Inflammatory macrophage (primary cell): Measurements from ENCODE around the gene CERS1.
"Not testable (repeated sequence)": the region's sequence is repeated elsewhere in the genome, so short reads cannot be mapped to it uniquely, and the experiment has no call there.

Experiments used
- DNase-seq, 2 donors: peaks; one replicate each; pipeline ENCODE4 v3.0.0-alpha.2; 2020 to 2022

Gene CERS1

DNA sequence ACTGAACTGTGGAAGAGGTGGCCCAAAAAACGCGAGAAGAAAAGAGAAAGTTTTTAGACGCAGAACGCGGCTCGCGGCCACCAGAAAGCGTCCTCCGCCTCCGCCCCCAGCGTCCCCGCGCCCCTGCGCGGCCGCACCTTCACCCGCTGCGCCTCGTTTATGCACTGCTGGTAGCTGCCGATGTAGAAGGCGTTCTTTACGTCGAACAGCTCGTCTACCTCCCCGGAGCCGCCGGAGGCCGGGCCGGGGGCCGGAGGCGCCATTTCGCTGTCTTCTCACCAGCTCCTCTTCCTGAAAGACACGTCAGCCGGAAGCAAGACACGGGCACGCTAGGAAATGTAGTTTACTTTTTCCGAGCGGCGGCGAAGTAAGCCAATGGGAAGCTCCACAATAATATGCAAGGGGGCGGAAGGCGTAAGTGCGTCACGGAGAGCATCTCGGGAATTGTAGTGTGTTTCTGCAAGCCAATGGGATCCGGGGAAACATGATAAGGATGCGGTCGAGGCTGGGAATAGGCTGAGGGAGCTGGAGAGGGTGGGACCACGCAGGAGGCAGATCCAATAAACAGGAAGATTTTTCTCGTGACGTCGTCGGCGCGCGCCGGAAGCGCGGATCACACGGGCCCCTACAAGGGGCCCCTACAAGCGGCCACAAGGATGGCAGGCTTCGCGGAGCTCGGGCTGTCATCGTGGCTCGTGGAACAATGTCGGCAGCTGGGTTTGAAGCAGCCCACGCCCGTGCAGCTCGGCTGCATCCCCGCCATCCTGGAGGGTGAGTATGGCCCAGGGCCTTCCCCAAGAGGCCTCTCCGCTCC, 23.3 kb upstream of the CERS1 start, which contains the start of the genes COPE and DDX49:
Gene COPE (minus strand): TSS at position 302 of the 814 bp plus-strand sequence. CDS start 39 bp downstream, at position 263.
Gene DDX49 (plus strand): TSS at position 630 of the 814 bp plus-strand sequence. CDS start 27 bp downstream, at position 657.
- DNase-seq = peak; percentile 99 to 100

DNA sequence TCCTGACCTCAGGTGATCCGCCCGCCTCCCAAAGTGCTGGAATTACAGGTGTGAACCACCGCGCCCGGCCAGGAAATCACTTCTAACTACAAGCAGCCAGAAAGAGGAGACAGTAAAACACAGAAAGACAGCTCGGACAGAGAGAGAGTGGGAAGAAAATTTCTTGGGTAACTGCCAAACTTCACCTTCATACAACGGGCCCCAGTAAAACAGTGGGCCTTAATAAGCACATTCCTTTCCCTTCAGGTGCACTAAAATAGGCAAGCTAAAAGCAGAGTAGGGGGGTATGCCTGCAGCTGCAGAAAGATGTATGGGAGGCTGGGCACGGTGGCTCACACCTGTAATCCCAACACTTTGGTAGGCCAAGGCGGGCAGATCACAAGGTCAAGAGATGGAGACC, 21.6 kb upstream of the CERS1 start:
- DNase-seq = not testable (repeated sequence)

DNA sequence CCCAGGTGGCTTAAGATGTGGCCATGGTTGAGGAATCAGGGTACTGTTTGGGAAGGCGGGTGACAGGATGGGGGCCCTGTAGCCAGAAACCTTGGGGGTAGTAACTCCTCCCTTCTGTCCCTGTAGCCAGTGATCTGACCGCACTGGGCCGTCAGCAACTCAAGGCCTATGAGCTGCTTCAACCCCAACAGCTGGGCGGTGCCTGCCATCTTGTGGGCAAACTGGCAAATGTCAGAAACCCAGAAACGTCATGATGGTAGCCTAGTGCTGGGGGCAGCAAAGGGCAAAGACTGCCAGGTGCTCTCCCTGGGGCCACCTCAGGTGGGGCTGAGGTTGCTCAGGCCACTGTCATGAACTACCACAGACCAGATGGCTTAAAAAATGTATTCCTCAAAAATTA, 19.7 kb upstream of the CERS1 start:
- DNase-seq = peak; percentile 21 to 53

DNA sequence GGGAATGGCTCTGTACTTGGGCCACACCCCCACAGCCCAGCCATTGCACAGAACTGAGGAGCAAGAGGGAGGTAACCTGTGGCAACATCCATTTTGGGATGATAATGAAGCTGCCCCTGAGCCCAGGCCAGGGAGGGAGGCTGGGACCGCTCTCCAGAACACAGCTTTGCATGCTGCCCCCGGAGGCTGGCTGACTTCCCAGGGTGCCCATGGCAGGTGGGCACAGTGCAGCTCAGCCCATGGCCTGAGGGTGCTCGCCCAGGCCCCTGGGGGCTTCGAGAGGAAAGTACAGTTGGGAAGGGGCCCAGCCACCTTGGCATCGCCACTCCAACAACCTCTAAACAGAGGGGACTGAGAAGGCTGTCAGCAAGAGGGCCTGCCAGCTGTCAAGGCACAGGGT, 17.5 kb upstream of the CERS1 start:
- DNase-seq = no peak

DNA sequence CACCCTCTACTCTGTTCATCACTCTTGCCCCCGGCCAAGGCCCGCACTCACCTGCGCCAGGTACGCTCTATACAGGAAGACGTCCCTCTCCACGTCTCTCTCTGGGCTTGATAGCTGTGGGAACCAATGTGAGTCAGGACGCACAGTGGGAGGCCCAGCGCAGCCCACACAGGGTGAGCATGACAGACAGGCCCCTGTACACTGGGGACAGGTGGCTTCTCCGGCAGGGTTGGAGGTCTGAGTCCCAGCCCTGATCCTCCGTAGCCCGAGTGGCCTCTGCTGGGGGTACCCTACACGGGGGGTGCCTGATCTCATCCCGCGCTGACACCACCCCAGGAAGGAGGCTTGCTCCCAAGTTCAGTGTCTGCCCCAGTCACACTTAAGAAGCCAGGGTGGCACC, 17.0 kb upstream of the CERS1 start:
- DNase-seq = no peak

DNA sequence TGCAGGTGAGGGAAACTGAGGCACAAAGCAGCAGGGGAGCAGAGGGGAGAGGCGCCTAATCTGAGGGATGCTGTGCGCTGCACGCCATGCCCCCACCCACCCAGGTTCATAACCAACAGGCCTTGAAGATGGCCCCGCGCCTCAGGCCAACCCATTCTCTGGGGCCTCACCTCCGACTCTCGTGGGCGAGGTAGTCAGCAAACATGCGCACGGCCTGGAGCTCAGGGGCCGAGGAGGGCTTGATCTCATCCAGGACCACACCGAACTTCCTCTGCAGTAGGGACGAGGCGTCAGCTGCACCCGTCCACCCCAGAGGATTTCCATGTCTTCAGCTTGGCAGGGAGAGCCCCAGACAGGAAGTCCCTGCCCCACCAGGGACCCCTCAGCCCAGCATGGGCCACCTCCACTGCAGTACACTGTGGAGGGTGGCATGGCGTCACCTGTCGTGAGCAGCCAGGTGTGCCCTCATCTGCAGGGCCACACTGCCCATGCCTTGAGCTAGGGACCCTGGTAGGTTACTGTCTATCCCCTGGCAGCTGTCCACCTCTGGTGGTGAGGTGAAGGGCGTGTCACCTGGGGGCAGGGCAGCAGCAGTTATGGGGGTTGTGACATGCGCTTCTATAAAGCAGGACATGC, 15.0 kb upstream of the CERS1 start:
- DNase-seq = no peak

DNA sequence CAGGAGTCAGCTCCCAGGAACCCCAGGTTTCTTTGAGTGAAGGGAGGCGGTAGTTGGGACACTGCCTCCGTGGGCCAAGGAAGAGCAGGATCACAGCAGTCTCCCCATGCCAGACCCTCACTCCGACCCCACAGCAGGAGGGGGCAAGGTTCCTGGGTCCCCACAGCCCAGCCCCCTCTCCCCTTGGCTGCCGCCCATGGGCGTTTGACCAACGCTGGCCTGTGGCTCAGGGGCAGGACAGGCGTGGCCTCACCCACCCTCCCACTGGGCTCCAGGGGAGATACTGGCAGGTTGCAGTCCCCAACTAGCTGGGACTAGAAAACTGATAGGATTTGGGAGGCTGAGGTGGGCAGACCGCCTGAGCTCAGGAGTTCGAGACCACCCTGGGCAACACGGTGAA, 14.1 kb upstream of the CERS1 start:
- no peak for DNase-seq

DNA sequence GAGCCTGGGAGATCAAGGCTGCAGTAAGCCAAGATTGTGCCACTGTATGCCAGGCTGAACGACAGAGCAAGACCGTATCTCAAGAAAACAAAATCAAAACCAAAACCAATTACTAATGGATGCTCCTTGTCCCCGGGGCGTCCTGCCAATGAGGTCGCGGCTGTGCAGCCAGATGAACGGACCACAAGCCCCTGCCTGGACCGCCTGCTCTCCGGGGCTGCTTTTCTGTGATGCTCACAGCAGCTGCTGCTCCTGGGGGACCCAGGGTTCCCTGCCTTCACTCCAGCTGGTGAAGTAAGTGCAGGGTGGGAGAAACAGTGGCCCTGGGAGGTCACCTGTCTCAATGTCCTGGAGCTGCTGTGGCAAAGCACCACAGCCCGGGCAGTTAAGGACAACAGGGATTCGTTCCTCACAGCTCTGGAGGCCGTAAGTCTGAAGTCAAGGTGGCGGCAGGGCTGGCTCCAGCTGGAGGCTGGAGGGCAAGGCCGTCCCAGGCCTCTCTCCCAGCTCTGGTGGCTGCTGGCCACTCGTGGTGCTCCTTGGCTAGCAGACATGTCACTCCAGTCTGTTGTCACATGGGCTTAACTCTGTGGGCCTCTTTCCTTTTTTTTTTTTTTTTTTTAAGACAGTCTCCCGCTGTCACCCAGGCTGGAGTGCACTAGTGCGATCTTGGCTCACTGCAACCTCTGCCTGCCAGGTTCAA, 13.1 kb upstream of the CERS1 start:
- DNase-seq = no peak

DNA sequence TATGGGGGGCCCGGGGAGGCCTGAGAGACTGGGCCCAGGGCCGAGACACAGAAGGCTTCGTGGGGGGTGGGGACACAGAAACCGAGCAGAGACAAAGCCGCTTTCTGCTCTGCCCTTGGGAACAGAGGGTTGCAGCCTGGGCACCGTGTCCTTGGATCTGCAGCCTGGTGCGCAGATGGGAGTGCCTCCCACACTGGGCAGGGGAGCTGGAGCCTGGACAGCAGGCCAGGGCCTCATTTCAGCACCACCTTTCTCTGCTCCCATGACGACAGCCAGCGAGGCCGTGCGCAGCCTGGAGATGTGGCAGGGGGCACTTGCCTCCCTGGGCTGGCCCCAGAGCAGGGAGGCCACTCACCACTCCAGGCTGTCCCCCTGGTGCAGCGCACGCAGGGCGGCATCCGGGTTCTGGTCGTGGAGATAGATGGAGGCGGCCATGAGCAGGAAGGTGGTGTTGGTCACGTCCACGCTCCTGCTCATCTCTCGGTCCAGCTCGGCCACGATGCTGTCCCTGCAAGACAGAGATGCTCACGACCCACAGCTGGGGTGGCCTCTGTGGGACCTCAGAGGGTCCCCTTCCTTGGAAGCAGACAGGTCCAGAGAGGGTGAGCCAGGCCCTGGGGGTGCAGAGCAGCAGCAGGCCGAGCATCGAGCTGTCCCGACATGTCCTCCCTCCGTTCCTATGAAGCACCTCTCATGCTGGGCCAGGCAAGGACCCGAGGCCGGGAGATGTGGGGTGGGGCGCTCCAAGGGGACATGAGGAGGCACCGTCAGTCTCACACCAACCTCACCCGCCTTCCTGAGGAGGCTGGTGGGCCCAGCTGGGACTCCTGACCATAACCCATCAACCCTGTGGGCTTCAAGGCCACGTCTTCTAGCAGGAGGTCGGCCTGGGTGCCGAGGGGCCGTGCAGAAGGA, 10.9 kb upstream of the CERS1 start:
- no peak for DNase-seq

DNA sequence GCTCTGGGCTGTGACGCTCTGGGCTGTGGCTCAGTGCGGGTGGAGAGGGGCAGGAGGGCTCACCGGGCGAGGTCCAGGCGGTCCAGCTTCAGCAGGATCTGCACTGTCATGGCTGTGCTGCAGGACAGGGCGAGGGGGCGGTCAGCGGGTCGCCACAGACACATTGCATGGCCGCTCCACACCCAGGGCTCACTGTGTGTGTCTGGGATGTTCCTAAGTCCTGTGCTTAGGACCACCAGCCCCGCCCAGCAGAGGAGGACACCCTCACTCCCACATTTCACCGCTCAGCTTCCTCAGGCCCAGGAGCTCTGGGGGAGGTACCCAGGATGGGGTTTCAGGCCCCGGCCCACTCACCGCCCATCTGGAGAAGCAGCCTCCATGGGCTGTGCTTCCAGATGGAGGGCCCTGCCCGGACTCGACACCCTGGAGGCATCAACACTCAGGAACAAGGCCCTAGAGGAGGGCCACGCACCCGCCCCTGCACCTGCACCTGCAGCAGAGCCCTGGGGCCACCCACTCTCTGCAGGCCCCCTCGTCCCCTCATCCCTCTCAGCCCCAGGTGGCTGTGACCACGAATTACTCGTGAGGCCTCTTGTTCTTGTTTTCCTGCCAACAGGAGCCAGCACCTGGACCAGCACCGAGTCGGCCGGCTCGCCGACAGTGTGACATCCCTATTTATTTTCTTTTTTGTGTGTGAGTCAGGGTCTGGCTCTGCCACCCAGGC, 9.7 kb upstream of the CERS1 start:
- no peak for DNase-seq

DNA sequence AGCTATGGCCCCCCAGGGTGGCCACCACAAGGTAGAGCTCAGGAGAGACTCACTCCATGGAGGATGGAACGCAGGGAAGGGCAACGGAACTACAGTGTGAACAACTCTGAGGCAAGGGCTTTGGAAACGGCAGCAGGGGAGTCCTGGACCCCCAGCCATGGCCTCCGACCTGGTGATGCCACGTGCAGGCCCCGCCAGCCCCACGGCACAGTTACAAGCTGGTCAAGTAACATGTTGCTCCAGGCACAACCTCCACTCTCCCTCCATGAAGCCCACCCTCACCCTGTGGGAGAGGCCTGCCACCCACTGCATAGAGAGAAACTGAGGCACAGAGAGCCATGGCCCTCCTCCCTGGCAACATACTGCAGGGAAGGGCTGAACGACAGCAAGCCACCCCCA, 9.1 kb upstream of the CERS1 start:
- DNase-seq = no peak

DNA sequence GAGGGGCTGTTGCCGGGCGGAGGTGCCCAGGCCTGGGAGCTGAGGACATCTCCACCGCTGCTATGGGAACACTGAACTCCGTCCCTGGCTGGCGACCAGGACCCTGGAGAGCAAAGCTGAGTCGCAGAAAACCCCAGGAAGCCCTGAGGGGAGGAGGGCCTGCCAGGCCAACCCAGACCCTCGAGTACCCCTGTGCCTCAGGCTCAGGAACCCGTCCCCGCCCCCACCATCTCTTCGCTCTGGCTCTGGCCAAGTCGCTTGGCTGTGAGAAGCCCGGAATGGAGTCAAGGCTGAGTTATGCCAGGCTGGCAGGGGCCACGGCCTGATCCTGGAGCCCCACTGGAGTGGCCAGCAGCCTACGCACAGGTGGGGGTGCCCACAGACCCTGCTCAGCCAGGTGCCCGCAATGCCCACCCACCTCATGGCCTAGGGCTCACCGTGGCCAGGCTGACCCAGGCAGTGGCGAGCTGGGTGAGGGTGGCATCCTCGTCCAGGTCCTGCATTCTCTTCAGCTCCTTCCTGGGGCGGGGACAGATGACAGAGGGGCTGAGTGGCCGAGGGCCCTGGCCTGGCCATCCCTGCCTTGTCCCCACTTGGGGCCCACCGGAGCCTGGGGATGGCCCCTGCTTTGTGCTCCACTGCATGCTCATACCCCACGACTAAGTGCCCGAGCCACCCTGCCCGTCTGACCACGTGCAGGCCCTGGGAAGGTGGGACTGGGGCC, 8.5 kb upstream of the CERS1 start:
- DNase-seq = no peak

DNA sequence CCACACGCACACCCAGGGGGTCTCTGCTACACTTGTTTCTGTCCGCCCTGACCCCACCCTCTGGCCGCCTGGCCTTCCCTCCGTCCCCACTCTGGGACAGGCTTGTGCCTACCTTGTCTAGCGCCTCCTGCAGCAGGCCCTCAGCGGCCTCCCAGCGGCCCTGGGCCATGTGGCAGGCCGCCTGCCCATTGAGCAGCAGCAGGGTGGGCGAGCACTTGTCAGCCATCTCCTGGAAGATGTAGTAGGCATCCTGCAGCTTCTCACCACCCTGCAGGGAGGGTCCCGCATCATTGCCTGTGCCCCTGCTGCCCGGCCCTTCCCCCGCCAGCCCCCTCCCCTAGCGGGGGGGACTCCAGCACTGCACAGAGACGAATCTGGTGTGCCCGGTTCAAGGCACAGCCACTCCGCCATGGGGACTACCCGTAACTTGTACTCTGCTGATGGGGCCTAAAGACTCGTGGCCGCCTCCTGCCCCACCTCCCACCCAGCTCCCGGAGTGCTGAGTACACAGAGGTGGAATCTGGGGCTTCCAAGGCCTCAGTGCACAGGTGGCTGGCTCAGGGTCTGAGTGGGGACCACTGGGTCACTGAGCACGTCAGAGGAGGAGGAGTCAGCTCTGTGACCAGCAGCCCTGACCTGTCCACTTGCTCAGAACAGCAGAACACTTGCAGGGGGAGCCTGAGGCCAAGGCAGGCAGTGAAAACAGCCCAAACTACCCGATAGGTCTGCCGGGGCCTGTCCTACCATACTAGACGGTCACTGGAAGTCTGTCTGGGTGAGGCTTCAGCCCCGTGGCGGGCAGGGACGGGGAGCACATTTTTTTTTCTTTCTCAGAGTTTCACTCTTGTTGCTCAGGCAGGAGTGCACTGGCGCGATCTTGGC, 7.4 kb upstream of the CERS1 start:
- DNase-seq = no peak

DNA sequence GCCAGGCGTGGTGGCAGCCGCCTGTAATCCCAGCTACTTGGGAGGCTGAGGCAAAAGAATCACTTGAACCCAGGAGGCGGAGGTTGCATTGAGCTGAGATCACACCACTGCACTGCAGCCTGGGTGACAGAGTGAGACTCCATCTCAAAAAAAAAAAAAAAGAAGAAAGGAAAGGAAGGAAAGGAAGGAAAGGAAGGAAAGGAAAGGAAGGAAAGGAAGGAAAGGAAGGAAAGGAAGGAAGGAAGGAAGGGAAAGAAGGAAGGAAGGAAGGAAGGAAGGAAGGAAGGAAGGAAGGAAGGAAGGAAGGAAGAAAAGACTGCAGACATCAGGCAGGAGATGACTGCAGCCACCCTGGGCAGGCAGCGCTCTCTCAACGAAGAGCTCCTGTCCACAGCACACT, 6.6 kb upstream of the CERS1 start:
- DNase-seq = not testable (repeated sequence)

DNA sequence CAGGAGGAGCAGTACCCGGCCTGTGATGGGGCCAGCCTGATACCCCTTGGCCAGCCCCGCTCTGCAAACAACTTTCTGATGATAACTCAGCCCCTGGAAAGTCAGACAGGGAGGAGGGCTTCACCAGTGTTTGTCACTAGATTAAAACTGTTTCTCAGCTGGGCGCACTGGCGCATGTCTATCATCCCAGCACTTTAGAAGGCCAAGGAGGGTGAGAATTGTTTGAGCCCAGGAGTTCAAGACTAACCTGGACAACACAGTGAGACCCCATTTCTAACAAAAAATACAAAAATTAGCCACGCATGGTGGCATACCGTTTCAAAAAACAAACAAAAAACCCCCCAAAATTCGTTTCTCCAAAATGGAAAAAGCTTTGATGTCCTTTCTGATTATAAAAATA, 5.5 kb upstream of the CERS1 start:
- DNase-seq = no peak

DNA sequence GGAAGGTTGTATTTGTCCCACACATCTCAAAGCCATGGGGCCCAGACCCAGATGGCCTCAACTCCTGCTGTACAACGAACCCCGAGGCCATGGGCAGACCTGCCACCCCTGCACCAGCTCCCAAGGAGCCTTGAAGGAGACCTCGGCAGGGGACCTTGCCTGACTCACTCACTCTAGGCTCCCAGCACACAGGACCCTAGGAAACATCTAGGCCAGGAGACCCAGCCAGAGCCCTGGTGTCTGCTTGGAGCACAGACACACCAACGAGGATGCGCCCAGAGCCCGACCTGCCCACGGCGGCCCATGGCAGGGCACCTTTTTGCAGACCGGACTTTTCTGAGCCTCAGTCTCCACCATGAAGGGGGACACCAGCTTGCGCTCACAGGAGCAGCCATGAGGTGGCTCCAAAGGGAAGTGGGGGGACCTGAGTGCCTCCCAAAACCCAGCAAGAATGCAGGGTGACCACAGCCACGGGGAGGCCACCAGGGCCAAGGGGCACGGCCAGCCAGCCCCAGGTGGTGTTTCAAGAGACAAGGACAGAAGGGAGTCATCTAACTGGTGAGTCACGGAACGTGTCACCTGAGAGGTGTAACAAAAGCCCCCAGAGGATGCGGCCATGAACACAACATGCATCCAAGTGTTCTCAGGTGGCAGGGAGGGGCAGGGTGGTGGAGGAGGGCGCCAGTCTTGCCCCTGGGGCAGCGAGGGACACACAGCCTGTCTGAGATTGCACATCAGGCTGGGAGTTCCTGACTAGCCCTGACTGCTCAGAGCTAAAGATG, 4.9 kb upstream of the CERS1 start:
- DNase-seq = no peak

DNA sequence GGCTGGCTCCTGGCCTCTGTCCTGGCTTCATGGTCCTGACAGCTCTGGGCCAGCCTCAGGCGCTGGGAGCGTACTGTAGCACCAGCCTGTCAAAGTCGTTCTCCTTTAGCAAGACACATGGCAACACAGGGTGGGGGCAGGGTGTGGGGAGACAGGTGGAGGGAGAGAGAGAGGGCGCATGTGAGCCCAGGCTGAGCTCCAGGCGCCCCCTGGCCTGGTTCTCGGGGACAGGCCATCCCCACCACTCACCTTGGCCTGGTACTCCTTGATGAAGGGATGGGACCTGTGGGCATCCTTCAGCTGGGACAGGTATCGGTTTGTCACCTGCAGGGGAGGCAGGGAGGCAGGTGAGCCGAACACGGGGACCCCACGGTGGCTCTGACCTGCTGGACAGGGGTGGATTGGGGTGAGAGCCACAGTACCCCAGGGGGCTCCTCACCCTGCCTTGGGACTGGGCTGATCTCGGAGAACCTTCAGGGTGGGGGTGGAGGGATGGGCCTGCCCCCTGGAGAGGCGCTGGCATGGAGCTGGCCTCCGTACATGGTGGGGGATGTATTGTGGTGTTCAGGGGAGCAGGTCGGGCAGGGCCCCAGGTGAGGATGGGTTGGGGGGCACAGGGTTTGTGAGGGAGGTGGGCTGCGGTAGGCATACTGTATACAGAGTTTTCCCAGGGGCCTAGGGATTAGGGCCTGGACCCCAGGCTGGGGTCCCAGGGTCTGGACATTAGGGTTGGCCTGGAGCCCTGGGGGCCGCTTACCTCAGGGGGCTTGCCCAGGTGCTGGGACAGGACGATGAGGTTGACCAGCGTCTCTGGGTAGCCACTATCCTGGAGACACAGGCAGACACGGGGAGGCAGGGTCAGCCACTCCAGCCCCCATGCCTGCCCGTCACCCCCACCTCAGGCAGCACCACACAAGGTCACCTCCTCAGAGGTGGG, 3.9 kb upstream of the CERS1 start:
- DNase-seq = no peak
